Measurements from ENCODE around the gene NPAS3. TPM values are rescaled to one million over a fixed set of nuclear protein-coding genes. Genes with fewer than 3 reads are reported as not detected.

Gene NPAS3
- total RNA-seq, 2 experiments from 2014 or later: not detected

DNA sequence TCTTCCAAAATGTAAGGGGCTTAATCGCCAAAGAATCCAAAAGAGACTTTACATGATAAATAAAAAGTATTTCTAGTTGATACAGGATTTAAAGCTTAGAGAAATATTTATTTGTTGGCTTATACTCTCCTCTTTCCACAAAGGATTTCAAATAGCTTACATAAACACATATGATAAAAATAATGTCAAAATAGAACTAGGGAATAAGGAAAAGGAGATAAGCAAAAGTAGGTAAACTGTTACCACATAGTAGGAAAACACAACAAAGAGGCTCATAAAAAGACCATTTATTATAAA, 625.2 kb downstream of the NPAS3 start:
- peaks cover 2% of the 10 kb centered on the region for H3K4me1 Mint-ChIP-seq (ENCODE audit: low read depth)

DNA sequence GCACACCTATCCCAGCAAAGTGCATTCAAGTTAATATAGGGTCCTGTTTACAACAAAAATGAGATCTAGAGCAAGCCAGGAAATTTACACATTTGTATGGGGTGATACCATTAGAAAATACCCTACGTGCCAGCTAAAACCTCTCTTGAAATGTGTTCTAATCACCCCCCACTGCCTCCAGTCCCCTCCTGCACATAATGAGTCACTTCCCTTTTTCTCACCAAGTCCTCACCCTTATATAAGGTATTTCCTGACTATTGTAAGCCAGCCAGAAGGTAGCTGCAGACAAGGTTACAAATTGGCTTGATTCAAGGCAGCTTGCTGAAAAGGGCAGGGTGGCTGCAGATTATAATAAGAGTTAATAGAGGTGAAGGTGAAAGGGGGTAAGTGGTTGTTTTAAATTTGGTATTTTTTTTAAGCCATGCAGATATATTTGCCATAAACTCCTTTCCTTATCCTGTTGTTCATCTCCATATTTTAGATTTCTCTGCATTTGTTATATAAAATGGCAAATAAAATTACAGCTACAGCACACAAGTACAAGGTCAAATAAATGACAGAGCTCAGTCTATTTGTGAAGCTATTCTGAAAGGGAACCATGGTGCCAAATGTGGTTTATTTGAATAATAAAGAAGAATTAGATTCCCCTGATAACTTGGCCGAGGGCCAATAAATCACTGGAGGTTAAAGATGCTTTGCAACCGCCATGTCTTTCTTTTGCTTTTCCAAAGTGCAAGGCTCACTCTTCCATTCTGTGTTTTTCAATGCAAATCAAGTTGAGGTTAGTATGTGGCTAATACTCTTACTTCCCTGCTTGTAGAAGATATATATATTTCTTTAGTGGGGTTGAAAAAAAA, 626.3 kb downstream of the NPAS3 start:
- Mint-ChIP-seq H3K36me3 (ENCODE audit: low read depth) (no peaks in the 10 kb centered on the region), H3K27me3 (ENCODE audit: low read depth) (no peaks in the 10 kb centered on the region), H3K9me3 (ENCODE audit: insufficient read depth) (no peaks in the 10 kb centered on the region), H3K4me1 (ENCODE audit: low read depth) (peaks cover 2% of the 10 kb centered on the region), H3K4me3 (no peak overlapping the region), H3K27ac (no peak overlapping the region)
- no peak for DNase-seq
- CTCF ChIA-PET: no interaction called here
- ATAC-seq: no peak
- POLR2A ChIA-PET: no interaction called here

More for the DNA sequence above, 625.2 kb downstream of the NPAS3 start:
- ChIA-PET CTCF (no interaction called here), POLR2A (no interaction called here)
- H3K4me3 Mint-ChIP-seq: no peak overlapping the region
- H3K27ac Mint-ChIP-seq: no peak overlapping the region
- H3K36me3 Mint-ChIP-seq (ENCODE audit: low read depth): no peaks in the 10 kb centered on the region
- ATAC-seq (no peak), DNase-seq (no peak)
- no peaks in the 10 kb centered on the region for H3K9me3 Mint-ChIP-seq (ENCODE audit: insufficient read depth)
- no peaks in the 10 kb centered on the region for H3K27me3 Mint-ChIP-seq (ENCODE audit: low read depth)

DNA sequence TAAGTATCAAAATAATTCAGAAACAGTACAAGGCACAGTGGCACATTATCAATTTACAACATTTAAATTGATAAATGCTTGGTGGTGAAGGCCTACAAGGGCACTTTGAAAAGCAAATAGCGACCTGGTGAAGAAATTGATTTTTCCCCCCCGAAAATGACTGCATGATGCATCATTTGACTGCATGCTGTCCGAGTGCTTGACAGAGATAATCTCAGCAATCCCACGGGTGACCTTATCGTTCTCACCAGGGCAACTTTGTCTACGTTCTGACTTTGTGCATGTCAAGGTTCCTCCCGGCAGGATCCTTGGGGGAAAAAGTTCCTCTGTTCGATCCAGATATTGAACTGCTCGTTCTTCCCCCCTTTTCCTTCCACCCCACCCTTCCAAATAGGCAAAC, 627.4 kb downstream of the NPAS3 start:
- H3K27me3 Mint-ChIP-seq (ENCODE audit: low read depth): no peaks in the 10 kb centered on the region
- no peaks in the 10 kb centered on the region for H3K9me3 Mint-ChIP-seq (ENCODE audit: insufficient read depth)
- H3K4me1 Mint-ChIP-seq (ENCODE audit: low read depth): peaks cover 2% of the 10 kb centered on the region
- no peak overlapping the region for H3K4me3 Mint-ChIP-seq
- no peak for DNase-seq
- no peak overlapping the region for H3K27ac Mint-ChIP-seq
- CTCF ChIA-PET: no interaction called here
- no peaks in the 10 kb centered on the region for H3K36me3 Mint-ChIP-seq (ENCODE audit: low read depth)
- no peak for ATAC-seq
- POLR2A ChIA-PET: no interaction called here

DNA sequence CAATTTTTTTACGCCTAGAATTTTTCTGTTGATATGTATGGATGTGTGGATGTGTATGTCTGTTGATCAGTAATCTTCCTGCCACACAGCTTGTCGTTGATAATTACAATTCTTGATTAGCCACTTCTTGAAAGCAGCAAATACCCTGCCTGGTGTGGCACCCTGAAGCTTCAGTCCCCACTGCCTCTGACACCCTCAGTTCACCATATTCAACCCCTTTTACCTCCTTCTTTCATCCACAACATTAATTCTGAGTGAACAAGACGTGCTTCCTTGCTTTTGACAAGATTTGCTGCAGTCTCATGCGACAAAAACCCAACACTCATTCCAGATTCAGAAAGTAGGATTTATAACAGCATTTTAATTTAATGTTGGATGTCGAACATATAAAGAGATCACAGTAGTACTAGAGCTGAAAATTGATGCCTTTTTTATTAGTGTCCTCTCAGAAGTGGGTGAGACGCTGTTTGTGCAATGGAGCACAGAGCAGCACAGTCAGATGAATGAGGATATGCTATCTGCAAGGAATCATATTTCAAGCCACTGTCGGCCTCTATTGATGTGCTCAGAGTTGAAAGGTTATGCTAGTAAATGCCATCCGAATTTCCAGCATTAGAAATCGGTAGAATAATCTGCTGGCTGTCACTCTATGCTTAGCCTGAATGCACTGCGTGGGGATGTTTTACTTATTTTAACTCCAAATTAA, 628.5 kb downstream of the NPAS3 start:
- DNase-seq: no peak
- Mint-ChIP-seq H3K27me3 (ENCODE audit: low read depth) (no peaks in the 10 kb centered on the region), H3K9me3 (ENCODE audit: insufficient read depth) (no peaks in the 10 kb centered on the region), H3K4me3 (no peak overlapping the region), H3K4me1 (ENCODE audit: low read depth) (peaks cover 2% of the 10 kb centered on the region), H3K36me3 (ENCODE audit: low read depth) (no peaks in the 10 kb centered on the region), H3K27ac (no peak overlapping the region)
- ChIA-PET CTCF (no interaction called here), POLR2A (no interaction called here)
- no peak for ATAC-seq

DNA sequence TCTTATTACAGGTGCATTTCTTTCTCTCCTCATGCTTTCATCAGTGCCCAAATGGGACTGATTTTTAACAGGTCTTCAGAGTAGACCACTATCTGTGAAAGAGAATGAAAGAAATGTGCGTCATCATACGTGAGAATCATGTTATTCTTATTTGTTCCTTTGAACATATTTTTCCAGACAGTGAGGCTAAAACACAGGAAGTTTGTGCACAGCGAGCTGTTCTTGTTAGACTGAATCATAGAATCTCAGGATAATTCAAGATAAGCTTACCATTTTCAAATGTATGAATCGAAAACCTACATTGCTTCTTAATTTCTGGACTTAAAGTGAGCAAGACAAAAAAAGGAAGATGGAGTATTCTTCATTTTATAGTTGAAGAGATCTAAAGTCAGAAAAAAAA, 629.1 kb downstream of the NPAS3 start:
- Mint-ChIP-seq H3K27ac (no peak overlapping the region), H3K4me3 (no peak overlapping the region), H3K4me1 (ENCODE audit: low read depth) (peaks cover 2% of the 10 kb centered on the region), H3K9me3 (ENCODE audit: insufficient read depth) (no peaks in the 10 kb centered on the region), H3K27me3 (ENCODE audit: low read depth) (no peaks in the 10 kb centered on the region), H3K36me3 (ENCODE audit: low read depth) (no peaks in the 10 kb centered on the region)
- ChIA-PET POLR2A (no interaction called here), CTCF (no interaction called here)
- DNase-seq: no peak
- no peak for ATAC-seq

DNA sequence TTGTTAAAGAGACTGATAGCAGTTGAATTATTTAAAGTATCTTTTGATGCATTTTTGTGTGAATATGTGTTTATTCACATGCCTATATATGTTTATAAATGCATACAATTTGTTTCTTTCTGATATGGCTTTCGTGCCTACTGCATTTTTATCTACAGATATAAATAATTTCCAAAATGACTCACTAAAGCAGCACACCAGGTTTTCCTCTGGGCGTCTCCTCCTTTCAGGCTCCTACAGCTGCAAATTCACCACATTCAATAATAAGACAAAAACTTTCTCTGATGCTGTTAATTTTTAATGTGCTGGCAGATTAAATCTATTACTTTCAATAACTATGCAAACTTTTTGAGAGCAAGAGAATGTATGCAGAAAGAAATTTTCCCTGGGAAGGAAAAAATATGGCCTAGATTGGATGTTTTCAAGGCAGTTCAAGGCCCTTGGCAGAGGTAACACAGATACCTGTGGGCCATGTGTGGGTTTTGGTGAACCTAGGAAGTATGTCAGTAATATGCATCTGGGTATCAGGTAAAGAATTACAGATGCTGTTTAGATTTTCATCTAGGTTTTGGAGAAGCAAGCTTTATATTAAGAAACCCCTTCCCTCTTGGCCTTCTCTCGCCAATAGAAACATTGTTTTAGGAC, 630.4 kb downstream of the NPAS3 start:
- H3K27ac Mint-ChIP-seq: no peak overlapping the region
- H3K4me1 Mint-ChIP-seq (ENCODE audit: low read depth): peaks cover 2% of the 10 kb centered on the region
- POLR2A ChIA-PET: no interaction called here
- DNase-seq: no peak
- H3K9me3 Mint-ChIP-seq (ENCODE audit: insufficient read depth): no peaks in the 10 kb centered on the region
- no peaks in the 10 kb centered on the region for H3K27me3 Mint-ChIP-seq (ENCODE audit: low read depth)
- H3K4me3 Mint-ChIP-seq: no peak overlapping the region
- CTCF ChIA-PET: no interaction called here
- H3K36me3 Mint-ChIP-seq (ENCODE audit: low read depth): no peaks in the 10 kb centered on the region
- no peak for ATAC-seq

DNA sequence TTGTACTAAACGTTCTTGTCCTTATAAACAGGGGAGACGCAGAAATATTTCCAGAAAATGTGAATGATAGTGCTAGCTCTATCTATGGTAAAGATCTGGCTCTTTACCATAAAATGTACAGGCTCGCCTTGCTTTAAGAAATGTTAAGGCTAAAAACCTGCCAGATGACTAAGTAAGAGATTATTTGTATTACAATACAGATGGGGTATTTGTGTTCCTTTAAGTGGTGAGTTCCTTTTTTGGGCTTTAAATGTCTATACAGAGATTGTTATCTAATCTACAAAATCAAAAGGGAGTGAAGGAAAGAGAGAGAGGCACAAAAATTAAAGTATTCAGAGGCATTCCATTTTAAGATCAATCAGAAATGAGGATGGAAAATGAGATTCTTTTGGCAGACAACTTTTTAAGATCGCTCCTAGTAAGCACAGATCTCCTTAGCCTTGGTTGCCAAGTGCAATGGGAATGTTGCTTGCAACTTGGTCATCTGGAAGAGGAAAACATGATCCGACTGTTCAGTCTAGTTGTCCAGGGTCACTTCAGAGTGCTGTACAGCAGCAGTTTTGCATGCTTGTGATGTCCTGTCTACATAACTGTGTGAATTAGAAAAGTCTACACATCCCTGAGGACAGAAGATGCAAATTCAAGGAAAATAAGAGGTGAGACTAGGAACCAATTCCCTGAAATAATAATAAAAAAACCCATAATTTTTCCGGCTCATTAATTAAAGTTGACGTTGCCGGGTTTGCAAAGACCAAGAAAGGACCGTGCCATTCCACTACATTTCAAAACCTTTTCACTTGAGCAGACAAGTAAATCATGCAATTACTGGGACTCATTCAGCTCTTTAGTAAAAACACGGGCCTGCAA, 631.4 kb downstream of the NPAS3 start:
- CTCF ChIA-PET: no interaction called here
- H3K27ac Mint-ChIP-seq: no peak overlapping the region
- ATAC-seq (no peak), DNase-seq (no peak)
- no peaks in the 10 kb centered on the region for H3K36me3 Mint-ChIP-seq (ENCODE audit: low read depth)
- no peak overlapping the region for H3K4me3 Mint-ChIP-seq
- no peaks in the 10 kb centered on the region for H3K9me3 Mint-ChIP-seq (ENCODE audit: insufficient read depth)
- H3K27me3 Mint-ChIP-seq (ENCODE audit: low read depth): no peaks in the 10 kb centered on the region
- no peaks in the 10 kb centered on the region for H3K4me1 Mint-ChIP-seq (ENCODE audit: low read depth)
- POLR2A ChIA-PET: no interaction called here

DNA sequence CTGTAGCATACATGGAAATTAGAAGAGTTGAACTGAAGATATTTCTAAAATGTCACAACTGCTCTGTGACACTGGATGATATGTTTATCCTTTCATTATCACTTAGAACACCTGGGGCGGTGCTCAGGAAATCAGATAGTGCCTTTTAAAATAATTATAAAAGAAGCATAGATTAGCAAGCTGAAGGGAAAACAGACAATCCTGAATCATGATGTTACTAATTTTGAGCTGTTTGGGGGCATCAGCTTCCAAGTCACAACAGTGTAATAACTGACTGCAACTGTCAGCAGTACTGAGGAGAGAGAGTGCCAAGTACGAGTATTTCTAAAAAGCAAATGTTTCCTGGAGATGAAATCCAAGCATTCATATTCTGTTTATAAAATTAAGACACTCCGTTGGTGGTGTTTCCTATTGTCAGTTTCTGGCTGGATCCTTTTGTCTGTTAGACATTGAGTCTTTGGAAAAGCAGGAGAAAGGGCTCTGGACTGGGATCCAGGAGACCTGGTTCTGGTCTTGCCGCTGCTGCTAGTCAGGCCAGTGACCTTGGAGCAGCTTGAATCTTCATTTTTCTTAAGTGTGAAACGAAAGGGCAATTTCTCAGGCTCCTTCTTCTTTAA, 632.1 kb downstream of the NPAS3 start:
- H3K27ac Mint-ChIP-seq: no peak overlapping the region
- POLR2A ChIA-PET: no interaction called here
- DNase-seq (no peak), ATAC-seq (no peak)
- no peak overlapping the region for H3K4me3 Mint-ChIP-seq
- CTCF ChIA-PET: no interaction called here
- no peaks in the 10 kb centered on the region for H3K36me3 Mint-ChIP-seq (ENCODE audit: low read depth)
- no peaks in the 10 kb centered on the region for H3K4me1 Mint-ChIP-seq (ENCODE audit: low read depth)
- no peaks in the 10 kb centered on the region for H3K27me3 Mint-ChIP-seq (ENCODE audit: low read depth)
- no peaks in the 10 kb centered on the region for H3K9me3 Mint-ChIP-seq (ENCODE audit: insufficient read depth)

DNA sequence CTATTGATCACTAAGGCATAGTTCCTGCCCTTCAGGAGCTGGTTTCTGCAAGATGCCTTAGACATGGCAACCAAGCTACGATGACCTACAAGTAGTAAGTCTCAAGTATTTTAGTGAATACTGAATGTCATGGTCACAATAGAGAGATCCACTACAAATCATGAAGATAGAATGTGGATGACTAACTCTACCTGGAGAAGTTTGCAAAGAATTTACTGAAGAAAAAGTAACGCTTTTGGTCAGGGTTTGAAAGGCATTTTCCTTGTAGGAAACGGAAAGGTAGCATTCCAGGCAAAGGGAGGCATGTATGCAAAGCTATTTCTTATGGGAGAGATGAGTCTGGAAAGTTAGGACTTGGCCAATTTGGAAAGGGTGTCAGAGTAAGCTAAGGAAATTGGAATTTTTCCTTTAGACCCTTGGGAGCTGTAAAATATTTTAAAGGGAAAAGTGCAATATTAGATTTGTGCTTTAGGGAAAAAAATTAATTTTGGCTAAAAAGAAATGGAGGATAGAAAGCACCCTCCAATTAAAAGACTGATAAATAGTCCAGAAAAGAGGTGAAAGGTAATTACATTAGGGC, 634.7 kb downstream of the NPAS3 start:
- ATAC-seq: no peak
- ChIA-PET POLR2A (no interaction called here), CTCF (no interaction called here)
- Mint-ChIP-seq H3K9me3 (ENCODE audit: insufficient read depth) (no peaks in the 10 kb centered on the region), H3K27ac (no peak overlapping the region), H3K36me3 (ENCODE audit: low read depth) (no peaks in the 10 kb centered on the region), H3K4me1 (ENCODE audit: low read depth) (no peaks in the 10 kb centered on the region), H3K27me3 (ENCODE audit: low read depth) (no peaks in the 10 kb centered on the region), H3K4me3 (no peak overlapping the region)
- DNase-seq: no peak

DNA sequence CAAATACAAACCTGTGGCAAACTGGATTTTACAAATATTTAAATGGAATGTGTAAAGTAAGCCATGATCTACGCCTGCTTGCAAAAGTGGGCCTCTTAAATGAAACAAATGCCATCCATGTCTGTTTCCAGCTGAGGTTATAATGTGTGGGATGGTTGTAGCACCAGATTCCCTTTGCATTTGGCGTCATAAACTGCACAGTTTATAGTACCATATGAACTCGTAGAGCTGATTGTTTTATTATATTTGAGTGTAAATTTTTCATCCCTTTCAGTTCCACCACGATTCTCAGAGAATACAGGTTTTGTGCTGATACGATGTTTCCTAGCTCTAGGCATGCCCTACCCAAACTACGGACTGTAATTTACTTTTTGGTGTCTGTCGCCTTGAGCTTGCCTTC, 637.3 kb downstream of the NPAS3 start:
- Mint-ChIP-seq H3K36me3 (ENCODE audit: low read depth) (no peaks in the 10 kb centered on the region), H3K27ac (no peak overlapping the region), H3K9me3 (ENCODE audit: insufficient read depth) (no peaks in the 10 kb centered on the region), H3K4me3 (no peak overlapping the region), H3K4me1 (ENCODE audit: low read depth) (no peaks in the 10 kb centered on the region), H3K27me3 (ENCODE audit: low read depth) (no peaks in the 10 kb centered on the region)
- POLR2A ChIA-PET: no interaction called here
- ATAC-seq (no peak), DNase-seq (no peak)
- CTCF ChIA-PET: no interaction called here

DNA sequence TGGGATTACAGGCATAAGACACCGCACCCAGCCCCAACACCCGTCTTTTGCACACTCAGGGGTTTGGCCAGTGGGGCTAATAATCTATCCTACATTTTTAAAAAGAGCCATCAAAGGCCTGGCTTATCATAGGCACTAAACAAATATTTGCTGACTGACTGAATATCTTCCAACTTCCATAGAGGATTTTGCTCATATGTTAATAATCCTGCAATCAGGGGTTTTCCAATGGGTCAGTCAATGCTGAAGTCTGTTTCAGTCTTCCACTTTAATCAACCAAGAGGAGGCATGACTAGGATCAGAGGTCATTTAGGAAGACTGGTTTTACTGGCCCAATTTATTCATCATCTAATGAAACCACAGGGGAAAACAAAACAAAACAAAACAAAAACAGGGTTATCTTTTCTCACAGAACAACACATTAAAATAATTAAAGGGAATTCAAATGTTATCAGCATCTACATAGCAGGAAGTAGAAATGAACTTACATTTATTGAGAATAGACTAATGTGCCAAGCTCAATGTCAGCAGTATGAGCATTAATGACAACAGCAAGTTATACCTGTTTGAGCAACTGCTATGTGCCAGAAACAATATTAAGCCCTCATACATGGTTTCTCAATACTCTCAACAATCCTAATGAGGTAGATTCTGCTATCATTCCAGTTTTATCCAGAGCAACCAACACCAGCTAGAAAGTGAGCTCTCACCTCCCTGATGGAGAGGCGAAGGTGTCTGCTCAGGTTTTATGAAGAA, 640.0 kb downstream of the NPAS3 start:
- POLR2A ChIA-PET: no interaction called here
- H3K9me3 Mint-ChIP-seq (ENCODE audit: insufficient read depth): no peaks in the 10 kb centered on the region
- no peaks in the 10 kb centered on the region for H3K36me3 Mint-ChIP-seq (ENCODE audit: low read depth)
- no peak overlapping the region for H3K4me3 Mint-ChIP-seq
- no peaks in the 10 kb centered on the region for H3K4me1 Mint-ChIP-seq (ENCODE audit: low read depth)
- ATAC-seq: no peak
- H3K27ac Mint-ChIP-seq: no peak overlapping the region
- no peaks in the 10 kb centered on the region for H3K27me3 Mint-ChIP-seq (ENCODE audit: low read depth)
- CTCF ChIA-PET: no interaction called here
- DNase-seq: no peak

Measured in activated CD8-positive, alpha-beta T cell treated with anti-CD3 and anti-CD28 coated beads, Interleukin-2, amount 10 ng/mL, durations not matched to agents 7 days and 5 days (primary cell).